Coronary artery (tissue), 2 donors: ENCODE results near the gene DSN1.

Source experiments
- DNase-seq: peaks from one replicate; pipeline ENCODE4 v3.0.0-alpha.2; 2017; ENCODE audit warnings: low spot score
- H3K27ac ChIP-seq, 2 donors: fragments of 200-600 bp; sonication (generic); one replicate each; pipeline ENCODE4 v1.5.1; 2016 to 2019
- H3K4me3 ChIP-seq: fragments of 200-600 bp; sonication (generic); 2 replicates; pipeline ENCODE4 v1.5.1; 2016; ENCODE audit warnings: mild to moderate bottlenecking, moderate library complexity
- TF ChIP-seq, protein P1 (sequence below): fragments of 200-600 bp; sonication (generic); IDR thresholded peaks from one replicate; pipeline ENCODE4 v1.5.1; 2019; ENCODE audit warnings: antibody characterized with exemption

Gene DSN1, protein sequence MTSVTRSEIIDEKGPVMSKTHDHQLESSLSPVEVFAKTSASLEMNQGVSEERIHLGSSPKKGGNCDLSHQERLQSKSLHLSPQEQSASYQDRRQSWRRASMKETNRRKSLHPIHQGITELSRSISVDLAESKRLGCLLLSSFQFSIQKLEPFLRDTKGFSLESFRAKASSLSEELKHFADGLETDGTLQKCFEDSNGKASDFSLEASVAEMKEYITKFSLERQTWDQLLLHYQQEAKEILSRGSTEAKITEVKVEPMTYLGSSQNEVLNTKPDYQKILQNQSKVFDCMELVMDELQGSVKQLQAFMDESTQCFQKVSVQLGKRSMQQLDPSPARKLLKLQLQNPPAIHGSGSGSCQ

DNA sequence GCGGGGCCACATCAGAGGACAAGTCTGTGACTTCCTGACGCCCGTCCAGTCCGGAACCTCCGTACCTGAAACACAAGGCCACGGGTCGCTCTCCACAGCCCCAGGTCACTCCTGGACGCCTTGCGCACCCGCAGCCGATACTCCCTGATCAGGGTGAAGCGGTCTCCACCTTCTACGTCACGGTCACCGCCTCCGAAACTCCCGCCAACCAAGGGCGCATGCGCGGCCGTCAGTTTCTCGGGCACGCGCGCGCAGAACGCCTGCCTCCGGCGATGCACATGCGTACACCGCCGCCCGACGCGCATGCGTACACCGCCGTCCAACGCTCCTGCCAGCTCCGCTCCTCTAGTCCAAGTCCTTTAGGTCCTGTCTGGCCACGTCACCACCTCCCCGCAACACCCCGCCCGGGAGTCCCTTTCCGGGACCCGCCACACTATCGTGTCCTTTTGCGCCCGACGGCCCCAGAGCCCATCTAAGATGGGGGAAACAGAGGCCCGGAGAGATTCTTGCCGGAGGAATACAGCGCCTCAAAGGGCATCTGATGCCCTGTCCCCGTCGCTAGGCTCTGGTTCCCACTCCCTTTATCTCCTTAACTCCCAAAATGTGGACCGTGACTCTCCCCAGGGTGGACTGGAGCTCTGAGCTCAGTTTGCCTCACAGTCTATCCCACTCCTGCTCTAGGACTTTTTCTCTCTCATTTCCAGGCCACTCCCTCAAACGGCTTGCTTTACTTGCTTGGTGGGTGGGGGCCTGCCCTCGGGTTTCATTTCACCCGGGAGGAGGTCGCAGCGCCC is at the start of gene DSN1:
DSN1 (minus strand) TSS at position 167 of the 794 bp plus-strand sequence. CDS start 2,305 bp downstream, outside the sequence.
- peak; percentile 99 for DNase-seq
- Histone ChIP-seq H3K27ac (peak within 1 kb of the TSS; percentile 95 to 99), H3K4me3 (peak within 1 kb of the TSS; percentile 93)
- TF ChIP-seq, protein P1, sequence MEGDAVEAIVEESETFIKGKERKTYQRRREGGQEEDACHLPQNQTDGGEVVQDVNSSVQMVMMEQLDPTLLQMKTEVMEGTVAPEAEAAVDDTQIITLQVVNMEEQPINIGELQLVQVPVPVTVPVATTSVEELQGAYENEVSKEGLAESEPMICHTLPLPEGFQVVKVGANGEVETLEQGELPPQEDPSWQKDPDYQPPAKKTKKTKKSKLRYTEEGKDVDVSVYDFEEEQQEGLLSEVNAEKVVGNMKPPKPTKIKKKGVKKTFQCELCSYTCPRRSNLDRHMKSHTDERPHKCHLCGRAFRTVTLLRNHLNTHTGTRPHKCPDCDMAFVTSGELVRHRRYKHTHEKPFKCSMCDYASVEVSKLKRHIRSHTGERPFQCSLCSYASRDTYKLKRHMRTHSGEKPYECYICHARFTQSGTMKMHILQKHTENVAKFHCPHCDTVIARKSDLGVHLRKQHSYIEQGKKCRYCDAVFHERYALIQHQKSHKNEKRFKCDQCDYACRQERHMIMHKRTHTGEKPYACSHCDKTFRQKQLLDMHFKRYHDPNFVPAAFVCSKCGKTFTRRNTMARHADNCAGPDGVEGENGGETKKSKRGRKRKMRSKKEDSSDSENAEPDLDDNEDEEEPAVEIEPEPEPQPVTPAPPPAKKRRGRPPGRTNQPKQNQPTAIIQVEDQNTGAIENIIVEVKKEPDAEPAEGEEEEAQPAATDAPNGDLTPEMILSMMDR: no peak

DNA sequence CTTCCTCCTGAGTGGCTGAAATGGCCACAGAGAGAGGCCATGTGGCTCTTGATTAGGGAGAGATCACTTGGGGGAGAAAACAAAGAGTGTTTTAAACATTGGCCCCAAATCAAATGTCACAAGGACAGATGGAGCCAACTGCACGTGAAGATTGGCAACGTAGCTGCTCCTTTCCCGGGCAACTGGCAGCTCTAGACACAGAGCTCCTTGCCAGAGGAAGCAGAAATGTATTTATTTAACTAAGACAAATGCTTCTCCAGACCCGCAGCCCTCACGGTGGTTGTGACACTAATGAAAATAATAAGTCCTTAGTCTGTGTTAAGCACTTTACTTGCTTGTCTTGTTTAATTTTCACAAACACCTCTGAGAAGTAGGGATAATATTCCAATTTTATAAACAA is 49.6 kb upstream of the DSN1 start:
- no peak for DNase-seq
- Histone ChIP-seq H3K27ac (peak overlapping the region; percentile 64 to 73), H3K4me3 (no peak overlapping the region)
- TF ChIP-seq, protein P1: no peak

DNA sequence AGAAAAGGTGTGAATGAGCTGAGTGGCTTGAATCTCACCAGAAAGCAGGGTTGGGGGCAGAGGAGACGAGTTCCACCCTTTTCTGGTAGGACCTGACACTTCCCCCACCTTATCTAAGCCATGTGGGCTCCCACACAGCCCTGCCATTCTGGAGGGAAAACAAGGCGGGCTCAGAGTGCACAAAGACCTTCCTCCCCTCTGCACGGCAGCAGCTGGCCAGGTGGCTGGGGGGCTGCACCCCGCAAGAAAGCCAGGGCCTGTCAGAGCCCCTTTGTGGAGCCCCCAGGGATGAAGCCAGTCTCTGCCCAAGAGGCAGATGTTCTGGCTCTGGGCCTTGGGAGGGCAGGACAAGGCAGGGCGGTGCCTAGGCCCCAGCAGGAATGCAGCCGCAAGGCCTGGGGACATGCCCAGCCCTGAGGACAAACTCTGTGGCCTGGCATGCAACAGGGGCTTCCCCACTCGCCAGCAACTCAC is 48.4 kb upstream of the DSN1 start:
- no peak for DNase-seq
- TF ChIP-seq, protein P1: no peak
- H3K27ac ChIP-seq: peak overlapping the region; percentile 73 to 82
- H3K4me3 ChIP-seq: no peak overlapping the region

DNA sequence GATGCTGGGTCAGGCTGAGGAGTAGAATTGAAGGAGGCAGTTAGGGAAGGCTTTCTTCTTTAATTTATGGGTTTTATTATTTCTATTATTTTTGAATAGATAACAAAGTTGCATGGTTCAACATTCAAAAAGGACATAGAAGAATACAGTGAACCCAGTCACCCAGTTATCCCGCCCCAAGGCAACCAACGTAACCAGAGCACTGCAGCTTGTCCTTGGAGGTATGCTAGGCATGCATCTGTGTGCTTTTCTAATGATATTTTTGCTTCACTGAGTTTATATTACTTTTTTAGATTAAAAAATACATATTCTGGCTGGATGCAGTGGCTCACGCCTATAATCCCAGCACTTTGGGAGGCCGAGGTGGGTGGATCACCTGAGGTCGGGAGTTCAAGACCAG is 47.4 kb upstream of the DSN1 start:
- Histone ChIP-seq H3K27ac (peak overlapping the region; percentile 73 to 82), H3K4me3 (no peak overlapping the region)
- TF ChIP-seq, protein P1: no peak
- no peak for DNase-seq

DNA sequence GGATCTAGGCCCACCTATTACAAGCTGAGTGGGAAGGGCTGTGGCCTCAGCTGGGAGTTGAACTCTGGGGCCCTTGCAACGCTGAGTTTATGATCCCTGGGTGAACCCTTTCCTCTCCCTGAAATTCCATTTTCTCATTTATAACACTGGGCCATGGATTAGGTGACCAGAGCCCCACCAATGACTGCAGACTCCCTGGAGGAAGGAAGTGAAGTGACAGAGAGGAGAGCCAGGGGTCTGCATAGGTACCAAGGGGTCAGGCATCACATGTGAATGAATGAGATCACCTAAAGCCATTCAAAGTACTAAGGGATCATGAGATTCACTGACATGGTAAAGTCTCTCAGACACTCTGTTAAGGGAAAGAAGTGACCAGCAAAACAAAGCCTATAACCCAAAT is 46.5 kb upstream of the DSN1 start:
- TF ChIP-seq, protein P1: no peak
- no peak for DNase-seq
- Histone ChIP-seq H3K27ac (peak overlapping the region; percentile 62 to 73), H3K4me3 (no peak overlapping the region)

DNA sequence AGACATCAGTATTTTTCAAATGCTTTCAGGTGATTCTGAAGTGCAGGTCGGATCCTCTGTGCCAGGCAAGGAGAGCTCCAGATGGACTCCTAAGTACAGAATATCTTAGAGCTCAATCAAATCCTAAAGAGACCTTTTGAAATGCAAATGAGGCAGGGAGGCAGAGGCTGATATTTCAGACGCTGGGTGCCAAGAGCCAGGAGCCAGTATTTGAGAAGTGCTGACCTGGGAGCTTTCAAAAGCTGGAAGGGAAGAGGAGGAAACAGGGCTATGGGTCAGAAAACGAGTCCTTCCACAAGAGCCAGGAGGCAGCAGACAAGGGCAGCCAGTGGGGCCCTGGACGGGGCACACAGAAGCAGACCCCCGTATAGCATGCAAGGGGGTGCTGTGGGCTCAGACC is 46.1 kb upstream of the DSN1 start:
- peak overlapping the region; percentile 62 to 73 for H3K27ac ChIP-seq
- no peak for DNase-seq
- no peak overlapping the region for H3K4me3 ChIP-seq
- TF ChIP-seq, protein P1: no peak
